G401 (cell line): ENCODE measurements around the gene CRYBG2. TPM values are rescaled to one million over a fixed set of nuclear protein-coding genes. Genes with fewer than 3 reads are reported as not detected.
"Not testable (repeated sequence)": the region's sequence is repeated elsewhere in the genome, so short reads cannot be mapped to it uniquely, and the experiment has no call there.

Experiments used
- DNase-seq: peaks from one replicate; pipeline ENCODE4 v3.0.0-alpha.2; 2015; ENCODE audit warnings: low spot score
- in situ Hi-C: cut with HindIII; loops from 2 replicates; pipeline ENCODE4 v1.10.0; 2016; ENCODE audit warnings: low sequenced_read_pairs, mixed read lengths
- total RNA-seq: library from RNA; depleted of rRNA; stranded (reverse); fragments of >200 nt; shearing (Covaris generic); gene quantifications from 2 replicates; pipeline ENCODE4 v1.2.3, GENCODE V29; 2014; rRNA removed

The CRYBG2 gene, protein sequence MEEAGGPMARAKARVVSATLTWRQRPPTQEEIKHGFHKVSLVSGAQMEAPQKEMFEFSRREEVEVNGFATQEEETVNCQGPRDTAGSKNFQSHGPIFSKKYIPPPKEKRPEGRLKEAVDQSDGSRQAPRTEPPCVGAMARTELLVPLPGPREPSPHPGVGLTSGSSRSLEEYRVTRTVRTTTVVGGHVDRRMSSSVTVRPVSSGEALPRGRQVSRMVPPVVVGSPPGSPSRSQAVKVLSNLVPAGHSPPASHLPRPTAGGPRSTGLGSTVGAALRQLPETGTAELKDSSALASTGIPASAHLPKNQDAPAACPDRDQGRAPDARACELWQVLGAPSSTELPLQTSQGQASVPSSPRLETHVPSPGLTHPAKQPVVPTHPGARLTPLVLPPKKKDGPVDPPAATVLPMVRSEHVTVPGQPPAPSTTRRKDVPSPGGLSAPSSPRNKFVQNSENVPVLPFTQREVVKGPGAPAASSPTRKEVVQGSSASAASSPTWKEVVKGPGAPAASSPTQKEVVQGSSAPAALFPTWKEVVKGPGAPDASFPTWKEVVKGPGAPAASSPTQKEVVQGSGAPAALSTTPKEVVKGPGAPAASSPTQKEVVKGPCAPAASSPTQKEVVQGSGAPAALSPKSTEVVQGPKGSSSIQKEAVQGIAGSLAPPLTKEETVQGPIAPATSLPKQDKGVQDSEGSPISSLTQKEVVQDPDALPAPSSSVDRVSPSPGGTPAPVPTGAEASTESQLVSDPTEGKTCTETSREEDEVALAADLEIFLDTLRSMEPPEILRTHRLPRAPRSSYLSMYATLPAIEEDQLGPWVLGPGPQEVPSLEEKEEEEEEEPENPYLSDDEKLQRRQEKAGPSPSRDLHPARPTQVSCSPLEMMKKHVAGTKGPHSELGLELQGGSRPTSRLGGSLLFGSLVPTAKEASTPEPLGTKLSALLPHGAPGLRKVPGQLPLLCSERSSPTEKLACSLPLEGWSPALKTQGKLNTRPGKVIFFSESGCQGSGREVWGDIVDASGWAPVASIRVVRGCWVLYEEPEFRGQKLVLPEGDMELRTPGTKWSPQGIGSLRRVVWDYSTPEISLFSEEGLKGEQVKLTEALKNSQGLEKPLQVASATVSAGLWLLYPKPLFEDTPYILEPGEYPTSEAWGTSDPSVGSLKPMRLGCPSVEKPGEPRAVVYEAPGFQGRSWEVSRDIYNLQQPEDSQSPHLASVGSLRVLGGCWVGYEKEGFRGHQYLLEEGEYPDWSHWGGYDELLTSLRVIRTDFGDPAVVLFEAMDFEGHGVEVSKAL (N-terminal part only)
- total RNA-seq, result 5.5 and 18.6 TPM in 2 replicates

DNA sequence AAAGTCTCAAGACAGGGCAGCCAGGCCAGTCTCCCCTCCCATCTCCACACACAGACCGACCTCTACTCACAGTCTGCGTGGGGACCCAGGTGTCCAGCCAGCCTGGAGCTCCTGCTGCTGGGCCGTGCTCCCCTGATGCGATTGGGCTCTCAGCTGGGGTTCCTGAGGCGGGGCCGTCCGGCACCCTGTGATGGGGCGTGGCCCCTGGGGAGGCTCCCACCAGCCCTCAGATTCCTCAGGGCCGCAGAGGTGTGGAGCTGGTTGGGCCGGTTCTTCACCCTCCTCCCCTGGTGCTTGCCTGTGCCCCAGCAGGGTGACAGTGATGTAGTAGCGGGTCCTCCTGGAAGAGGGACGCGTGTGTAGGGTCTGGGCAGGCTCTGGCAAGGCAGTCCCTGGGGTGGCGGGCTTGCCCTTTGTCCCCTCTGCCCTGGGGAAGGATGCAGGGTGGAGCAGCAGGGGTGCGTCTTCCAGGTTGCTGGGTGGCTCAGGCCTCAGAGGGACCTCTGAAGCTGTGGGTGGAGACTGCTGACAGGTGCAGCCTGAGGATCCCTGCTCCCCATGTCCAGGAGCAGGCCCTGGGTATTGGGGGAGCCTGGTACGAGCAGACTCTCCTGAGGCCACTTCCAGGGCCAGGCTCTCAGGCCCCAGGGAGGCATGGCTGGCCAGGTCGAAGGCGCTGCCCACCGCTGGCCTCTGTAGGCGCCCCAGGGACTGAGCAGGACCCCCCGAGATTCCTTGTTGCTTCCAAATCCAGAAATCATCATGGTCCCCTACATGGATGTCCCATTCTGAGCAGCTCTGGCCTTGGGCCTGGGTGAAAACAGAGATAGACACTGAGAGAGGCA is at the start of gene CRYBG2:
TSS of gene CRYBG2 (minus strand) at position 155 of the 845 bp plus-strand sequence. CDS start 7,473 bp downstream, outside the sequence.
- DNase-seq, result no peak
- in situ Hi-C loops, result no loop called here

DNA sequence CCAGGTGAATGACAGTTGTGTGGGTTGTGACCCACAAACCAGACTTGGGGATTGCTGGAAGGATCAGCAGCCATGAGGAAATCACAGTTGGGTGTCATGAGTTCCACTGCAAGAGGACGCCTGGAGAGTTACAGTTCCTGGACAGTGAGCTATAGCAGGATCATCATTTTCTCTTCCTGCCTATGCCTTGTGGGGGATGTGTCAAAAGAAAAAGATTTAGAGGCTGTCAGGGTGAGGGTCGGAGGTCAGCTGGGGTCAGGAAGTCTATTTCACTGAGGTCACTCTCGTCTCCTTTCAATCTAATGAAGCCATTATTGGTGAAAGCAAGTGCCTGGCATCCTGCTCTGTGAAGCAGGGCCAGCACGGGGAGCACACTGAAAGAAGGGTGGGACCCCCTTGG is 49.7 kb upstream of the CRYBG2 start:
- no peak for DNase-seq
- in situ Hi-C loops, result no loop called here

DNA sequence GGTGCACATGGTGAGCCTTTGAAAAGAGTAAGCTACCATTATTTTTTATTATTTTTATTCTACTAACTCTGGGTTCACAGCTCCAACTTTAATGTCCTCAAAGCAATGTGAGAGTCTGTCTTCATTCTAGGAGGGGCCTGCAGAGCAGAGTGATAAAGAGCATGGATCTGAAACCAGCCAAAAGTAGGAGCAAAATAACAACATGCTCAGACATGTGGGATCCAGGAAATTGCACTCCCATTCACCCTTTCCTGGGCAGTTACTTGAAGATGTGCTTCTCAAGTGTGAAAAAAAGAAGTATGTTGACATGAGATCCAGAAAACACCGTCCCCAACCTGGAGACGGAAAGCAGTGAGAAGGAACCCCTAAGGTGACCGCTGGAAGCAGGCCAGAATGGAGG is 48.0 kb upstream of the CRYBG2 start:
- in situ Hi-C loops, result no loop called here
- DNase-seq, result no peak

DNA sequence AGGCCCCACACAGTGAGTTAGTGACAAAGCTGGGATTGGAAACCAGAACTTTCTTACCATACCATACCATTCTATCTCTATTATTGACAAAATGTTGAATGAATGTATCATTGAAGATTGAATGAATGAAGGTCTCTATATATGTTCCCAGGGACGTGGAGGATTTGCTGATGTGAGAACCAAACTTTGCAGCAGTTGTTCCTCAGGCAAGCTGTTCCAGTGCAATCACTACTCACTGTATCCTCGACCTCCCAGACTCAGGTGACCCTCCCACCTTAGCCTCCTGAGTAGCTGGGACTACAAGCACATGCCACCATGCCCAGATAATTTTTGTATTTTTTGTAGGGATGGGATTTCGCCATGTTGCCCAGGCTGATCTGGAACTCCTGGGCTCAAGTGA is 45.1 kb upstream of the CRYBG2 start:
- no peak for DNase-seq
- in situ Hi-C loops, result no loop called here

DNA sequence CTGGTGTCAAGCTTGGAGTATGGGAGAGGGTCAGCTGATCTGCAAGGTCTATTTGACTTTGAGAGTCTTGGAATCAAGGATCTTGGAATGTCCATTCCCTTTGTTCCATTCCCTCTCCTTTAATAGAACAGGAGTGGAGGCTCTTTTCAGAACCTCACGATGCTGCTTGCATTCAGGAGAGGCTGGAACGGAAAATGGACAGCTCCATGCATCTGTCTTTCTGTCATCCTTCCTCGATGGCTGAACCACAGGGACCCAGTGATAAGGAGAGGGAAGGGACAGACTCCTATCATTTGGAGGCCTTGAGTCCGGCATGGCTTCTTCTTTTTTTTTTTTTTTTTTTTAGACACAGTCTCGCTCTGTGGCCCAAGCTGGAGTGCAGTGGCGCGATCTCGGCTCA is 41.8 kb upstream of the CRYBG2 start:
- in situ Hi-C loops, result no loop called here
- DNase-seq, result no peak

DNA sequence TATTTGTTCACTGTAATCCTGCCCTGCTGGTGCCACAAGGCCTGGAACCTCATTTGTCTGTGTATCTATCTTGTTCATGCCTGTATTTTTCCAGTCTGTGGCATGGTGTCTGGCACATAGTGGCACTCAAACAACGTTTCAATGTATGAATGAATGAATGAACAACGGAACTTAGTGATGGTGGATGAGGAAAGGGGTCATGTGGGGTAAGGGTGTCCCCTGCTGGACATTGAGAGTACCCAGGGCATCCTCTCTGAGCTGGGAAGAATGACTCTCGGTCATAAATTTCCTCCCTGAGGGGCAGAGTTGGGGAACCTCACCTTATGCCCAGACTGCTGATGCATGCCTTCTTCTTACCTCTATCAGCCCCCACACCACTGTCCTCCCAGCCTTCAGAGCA is 37.5 kb upstream of the CRYBG2 start:
- in situ Hi-C loops, result loop anchor here (5.0 kb wide), 1 partner anchor 49 kb away; no protein-coding TSS in a partner anchor
- no peak for DNase-seq

DNA sequence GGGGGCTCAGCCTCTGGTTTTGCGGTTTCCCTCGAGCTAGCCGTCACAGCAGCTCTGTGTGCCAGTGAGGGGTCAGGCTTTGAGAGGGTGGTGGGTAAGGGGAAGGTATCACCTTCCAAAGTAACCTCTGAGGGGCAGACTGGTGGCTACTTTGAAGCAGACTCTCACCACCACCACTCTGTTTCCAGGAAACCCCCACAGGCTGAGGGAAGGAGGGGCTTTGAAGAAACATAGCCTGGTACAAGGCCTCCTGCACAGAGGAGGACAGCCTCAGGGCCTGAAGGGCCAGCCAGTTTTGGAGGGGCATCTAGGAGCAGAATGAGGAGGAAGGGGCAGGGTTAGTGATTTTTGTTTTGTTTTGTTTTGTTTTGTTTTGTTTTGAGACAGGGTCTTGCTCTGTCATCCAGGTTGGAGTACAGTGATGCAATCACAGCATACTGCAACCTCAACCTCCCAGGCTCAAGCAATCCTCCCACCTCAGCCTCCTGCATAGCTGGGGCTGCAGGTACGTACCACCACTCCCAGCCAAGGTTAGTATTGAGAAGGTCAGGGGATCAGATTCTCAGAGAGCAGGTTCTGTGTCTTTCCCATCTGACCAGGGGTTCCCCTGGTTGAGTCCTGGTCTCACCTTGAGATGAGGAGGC is 35.8 kb upstream of the CRYBG2 start:
- DNase-seq, result no peak
- in situ Hi-C loops, result loop anchor here (5.0 kb wide), 1 partner anchor 47 kb away; no protein-coding TSS in a partner anchor

DNA sequence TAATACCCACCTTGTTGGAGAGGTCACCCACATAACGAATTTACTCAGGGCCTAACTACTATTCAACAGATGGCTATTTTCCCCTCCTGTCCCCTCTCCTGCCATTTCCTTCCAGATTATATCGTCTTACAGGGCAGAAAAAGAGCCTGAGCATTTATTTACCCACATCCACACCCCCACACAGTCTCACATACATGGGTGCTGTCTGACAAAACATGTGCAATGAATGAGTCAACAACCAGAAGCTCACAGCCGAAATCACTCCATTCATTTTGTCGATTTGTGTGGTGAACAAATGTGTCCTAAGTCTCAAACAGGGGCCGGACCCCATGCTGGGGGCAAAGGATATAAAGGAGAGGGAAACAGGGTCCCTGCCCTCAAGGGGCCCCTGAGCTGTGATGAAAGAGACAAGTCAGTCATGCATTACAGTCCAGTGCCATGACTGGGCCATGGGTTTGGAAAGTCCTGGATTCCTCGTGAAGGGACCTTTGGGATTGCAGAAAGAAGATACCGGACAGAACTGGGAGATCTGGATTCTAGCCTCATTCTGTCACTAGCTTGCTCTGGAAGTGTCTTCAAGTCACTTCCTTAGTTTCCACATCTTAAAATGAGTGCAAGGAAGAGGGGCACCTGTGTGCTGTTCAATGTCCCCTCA is 35.0 kb upstream of the CRYBG2 start:
- DNase-seq, result no peak
- in situ Hi-C loops, result no loop called here

DNA sequence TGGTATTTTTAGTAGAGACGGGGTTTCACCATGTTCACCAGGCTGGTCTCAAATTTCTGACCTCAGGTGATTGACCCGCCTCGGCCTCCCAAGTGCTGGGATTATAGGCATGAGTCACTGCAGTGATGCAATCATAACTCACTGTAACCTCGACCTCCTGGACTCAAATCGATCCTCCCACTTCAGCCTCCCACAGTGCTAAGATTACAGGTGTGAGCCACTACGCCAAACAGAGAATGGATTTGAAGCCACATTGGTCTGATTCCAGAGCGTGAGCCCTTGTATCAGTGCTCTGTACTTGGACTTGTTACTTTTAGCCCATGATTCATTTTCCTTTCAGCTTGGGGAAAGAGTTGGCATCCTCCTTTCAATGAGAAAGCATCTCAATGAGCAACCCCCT is 33.5 kb upstream of the CRYBG2 start:
- DNase-seq, result no peak
- in situ Hi-C loops, result no loop called here

DNA sequence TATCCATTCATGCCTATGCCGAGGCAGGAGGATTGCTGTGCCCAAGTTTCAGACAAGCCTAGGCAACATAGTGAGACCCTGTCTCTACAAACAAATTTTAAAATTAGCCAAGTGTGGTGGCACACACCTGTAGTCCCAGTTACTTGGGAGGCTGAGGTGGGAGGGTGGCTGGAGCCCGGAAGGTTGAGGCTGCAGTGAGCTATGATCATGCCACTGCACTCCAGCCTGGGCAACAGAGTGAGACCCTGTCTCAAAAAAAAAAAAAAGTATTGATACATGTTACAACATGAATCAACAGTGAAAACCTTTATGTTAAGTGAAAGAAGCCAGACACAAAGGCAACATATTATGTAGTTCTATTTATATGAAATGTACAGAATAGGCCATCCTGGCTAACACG is 31.1 kb upstream of the CRYBG2 start:
- in situ Hi-C loops, DNase-seq: not testable (repeated sequence)

DNA sequence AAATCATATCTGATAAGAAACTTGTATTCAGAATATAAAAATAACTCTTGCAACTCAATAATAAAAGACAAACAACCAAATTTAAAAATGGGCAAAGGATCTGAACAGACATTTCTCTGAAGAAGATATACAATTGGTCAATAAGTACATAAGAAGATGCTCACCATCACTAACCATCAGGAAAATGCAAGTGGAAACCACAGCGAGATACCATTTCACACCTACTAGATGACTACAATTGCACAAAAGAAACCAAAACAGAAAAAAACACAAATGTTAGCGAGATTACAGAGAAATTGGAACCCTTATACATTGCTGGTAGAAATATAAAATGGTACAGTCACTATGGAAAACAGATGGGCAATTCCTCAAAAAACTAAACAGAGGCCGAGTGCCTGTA is 30.1 kb upstream of the CRYBG2 start:
- no peak for DNase-seq
- in situ Hi-C loops, result no loop called here

DNA sequence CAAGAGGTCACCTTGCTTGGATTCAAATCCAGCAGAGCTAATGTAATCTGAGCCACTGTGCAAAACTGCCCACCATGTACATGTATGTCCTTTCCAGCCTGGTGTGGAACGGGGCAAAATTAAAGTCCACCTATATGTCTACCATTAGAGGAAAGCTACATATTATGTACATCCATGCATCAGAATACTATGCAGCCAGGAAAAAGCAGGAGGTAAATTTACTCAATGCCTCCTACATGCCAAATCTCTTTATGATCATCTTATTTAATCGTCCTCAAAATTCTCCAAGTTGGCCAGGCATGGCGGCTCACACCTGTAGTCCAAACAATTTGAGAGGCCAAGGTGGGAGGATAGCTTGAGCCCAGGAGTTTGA is 24.9 kb upstream of the CRYBG2 start:
- no peak for DNase-seq

DNA sequence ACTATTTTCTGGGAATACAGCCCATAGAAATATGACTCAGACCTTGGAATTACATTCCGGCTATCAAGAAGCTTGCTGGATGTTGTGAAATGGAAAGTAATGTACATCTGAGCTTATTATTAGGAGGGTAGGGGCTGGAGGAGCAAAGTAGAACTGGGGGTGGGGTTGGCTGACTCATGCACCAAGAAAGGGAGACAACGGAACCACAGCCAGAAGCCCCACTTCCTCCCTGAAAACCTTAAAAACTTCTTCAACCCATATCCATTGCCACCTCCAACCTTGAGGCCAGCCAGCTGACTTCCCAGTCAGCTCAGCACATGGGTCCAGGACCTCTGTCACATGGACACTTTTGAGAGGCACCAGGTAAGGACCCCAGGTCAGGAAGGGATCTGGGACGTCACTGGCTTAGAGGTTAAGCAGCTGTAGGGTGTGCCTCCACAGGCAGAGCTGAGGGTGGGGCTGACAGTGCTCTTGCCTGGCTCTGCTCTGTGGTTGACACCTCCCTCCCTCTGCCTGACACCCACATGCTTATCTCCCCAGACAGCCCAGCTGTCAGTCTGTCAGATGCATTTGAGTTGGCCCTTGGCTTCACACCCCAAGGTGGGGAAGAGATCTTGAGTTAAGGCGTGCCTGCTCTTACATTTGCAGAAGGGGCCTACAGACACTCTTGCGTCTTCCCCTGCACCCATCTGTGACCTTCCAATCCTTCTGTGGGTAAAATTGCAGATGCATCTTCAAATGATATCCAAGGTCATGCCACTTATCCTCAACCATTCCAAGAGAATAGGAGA is 24.4 kb upstream of the CRYBG2 start:
- in situ Hi-C loops, result no loop called here
- DNase-seq, result no peak

More for the DNA sequence above, 24.9 kb upstream of the CRYBG2 start:
- in situ Hi-C loops, result no loop called here

DNA sequence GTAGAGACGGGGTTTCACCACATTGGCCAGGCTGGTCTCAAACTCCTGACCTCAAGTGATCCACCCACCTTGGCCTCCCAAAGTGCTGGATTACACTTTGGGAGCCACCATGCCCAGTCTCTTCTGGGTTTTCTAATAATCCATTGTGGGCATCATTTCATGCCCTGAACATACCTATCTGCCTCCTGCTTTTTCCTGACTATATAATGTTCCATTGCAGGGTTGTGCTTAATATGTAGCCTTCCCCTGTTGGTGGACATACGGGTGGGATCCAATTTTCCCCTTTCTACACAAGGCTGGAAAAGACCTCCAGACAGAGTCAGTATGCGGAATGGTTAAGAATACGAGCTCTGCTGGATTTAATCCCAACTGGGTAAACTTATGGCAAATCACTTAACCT is 22.1 kb upstream of the CRYBG2 start:
- in situ Hi-C loops, result no loop called here
- DNase-seq, result no peak

DNA sequence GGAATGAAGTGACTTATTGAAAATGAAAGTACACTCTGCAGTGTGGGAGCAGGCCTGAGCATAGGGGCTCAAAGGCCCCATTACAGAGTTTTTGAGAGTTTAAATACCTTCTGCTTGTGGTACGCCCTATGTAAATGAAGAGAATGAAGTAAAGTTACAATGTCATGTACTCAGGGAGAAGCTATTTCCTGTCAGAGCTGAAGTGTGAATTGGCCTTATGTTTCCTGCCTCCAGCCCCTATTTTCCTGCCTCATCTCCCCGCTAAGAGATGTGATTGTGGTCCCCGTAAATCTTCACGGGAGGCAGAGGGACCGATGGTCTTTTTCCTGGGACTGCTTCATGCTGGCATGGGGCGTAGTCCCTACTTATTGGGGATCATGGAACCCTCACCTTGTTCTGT is 21.2 kb upstream of the CRYBG2 start:
- in situ Hi-C loops, result no loop called here
- DNase-seq, result no peak

DNA sequence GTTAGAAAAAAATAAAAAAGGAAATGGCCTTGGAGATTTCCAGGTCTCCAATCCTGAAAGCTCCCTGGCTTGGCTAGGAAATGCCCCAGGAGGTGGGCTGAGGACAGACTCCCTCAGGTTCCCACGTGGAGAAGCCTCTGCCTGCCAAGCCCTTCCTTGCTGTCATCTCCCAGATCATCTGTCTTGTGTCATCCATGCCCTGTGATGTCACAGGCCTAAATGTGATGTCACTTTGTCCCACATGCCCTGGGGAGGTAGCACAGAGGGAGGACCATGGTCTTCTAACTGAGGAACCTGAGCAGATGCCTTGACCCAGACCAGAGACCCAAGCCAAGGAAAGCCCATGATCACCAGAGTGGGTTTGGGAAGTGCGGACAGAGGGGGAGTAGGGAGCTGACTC is 20.4 kb upstream of the CRYBG2 start:
- DNase-seq, in situ Hi-C loops: not testable (repeated sequence)

DNA sequence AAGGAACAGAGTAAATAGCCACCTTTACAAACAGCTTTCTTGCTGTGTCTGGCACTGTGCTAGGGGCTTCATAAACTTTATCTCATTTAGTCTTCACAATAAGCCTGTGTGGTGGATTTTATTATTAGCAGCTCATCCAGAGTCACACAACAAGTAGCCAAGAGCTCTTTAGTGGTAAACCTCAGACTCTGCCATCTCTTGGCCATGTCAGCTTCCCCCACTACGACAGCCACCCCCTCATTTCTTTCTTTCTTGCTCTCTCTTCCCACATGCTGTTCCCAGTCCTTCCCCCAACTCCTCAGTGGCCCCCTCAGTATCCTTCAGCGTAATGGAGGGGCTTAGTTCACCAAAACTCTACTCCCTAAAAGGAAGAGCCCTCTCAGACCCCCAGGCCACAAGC is 19.9 kb upstream of the CRYBG2 start:
- in situ Hi-C loops, result no loop called here
- DNase-seq, result no peak
